HG03097 (cell line): ENCODE results near the gene TPSAB1.
"Not testable (repeated sequence)": the region's sequence is repeated elsewhere in the genome, so short reads cannot be mapped to it uniquely, and the experiment has no call there.

Source experiments
- ATAC-seq: cut with Tn5 transposase; IDR thresholded peaks from one replicate; pipeline ENCODE4 v1.9.1; 2021; ENCODE audit not compliant: unreplicated experiment, low FRiP score

The TPSAB1 gene

GRCh38 chr16:1243907-1244850, 3.7 kb downstream of the TPSAB1 start:
- ATAC-seq = not testable (repeated sequence)

GRCh38 chr16:1244881-1245280, 4.4 kb downstream of the TPSAB1 start:
- no peak for ATAC-seq

- ATAC-seq = no peak
These were observed 5.0 kb downstream of the TPSAB1 start for GRCh38 chr16:1245452-1246020.

- ATAC-seq = not testable (repeated sequence)
These were observed 7.5 kb downstream of the TPSAB1 start for GRCh38 chr16:1247903-1248537.

GRCh38 chr16:1249031-1249755, 8.7 kb downstream of the TPSAB1 start:
- ATAC-seq = not testable (repeated sequence)

GRCh38 chr16:1253701-1254364, 13.3 kb downstream of the TPSAB1 start:
- not testable (repeated sequence) for ATAC-seq

- ATAC-seq = not testable (repeated sequence)
These were observed 14.3 kb downstream of the TPSAB1 start for GRCh38 chr16:1254821-1255220.

GRCh38 chr16:1255276-1256122, 15.0 kb downstream of the TPSAB1 start, which contains the start of gene TPSD1:
Gene TPSD1, plus strand, starts transcription at chr16:1256069. Its CDS starts 212 bp downstream, at chr16:1256281.
- not testable (repeated sequence) for ATAC-seq

- not testable (repeated sequence) for ATAC-seq
These were observed 15.9 kb downstream of the TPSAB1 start for GRCh38 chr16:1256296-1256873.

GRCh38 chr16:1256874-1257322, 16.4 kb downstream of the TPSAB1 start:
- no peak for ATAC-seq

- no peak for ATAC-seq
These were observed 17.2 kb downstream of the TPSAB1 start for GRCh38 chr16:1257561-1258224.

GRCh38 chr16:1258225-1258600, 17.7 kb downstream of the TPSAB1 start:
- ATAC-seq = no peak

GRCh38 chr16:1258906-1259759, 18.6 kb downstream of the TPSAB1 start:
- no peak for ATAC-seq

GRCh38 chr16:1259760-1260068, 19.2 kb downstream of the TPSAB1 start:
- no peak for ATAC-seq

- ATAC-seq = no peak
These were observed 19.7 kb downstream of the TPSAB1 start for GRCh38 chr16:1260101-1260680.

GRCh38 chr16:1261131-1261892, 20.8 kb downstream of the TPSAB1 start:
- ATAC-seq = no peak
